GM19240 (cell line): ENCODE measurements around the gene PKD1.

Source experiments
- DNase-seq: peaks from one replicate; pipeline ENCODE4 v3.0.0; 2011; ENCODE audit warnings: low spot score; ENCODE audit not compliant: insufficient read length

PKD1 gene

DNA sequence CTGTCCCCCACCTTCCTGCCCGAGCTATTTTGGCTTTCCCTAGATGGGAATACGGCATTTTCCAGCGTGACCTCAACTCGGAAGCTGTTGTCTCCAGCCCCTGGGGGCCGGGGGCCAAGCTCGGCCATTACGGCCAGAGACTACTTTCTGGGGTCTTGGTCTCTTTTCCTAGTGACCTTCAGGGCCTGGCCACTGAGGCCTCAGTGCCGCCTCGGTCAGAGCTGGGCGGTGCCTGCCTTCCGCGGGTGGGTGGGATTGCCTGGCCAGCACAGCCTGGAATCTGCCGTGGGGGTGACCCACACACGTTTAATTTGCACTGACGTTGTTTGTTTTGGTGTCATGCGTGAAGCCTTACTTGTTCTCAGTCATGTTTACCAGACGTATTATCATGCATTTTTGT, 58.7 kb downstream of the PKD1 start:
- no peak for DNase-seq

DNA sequence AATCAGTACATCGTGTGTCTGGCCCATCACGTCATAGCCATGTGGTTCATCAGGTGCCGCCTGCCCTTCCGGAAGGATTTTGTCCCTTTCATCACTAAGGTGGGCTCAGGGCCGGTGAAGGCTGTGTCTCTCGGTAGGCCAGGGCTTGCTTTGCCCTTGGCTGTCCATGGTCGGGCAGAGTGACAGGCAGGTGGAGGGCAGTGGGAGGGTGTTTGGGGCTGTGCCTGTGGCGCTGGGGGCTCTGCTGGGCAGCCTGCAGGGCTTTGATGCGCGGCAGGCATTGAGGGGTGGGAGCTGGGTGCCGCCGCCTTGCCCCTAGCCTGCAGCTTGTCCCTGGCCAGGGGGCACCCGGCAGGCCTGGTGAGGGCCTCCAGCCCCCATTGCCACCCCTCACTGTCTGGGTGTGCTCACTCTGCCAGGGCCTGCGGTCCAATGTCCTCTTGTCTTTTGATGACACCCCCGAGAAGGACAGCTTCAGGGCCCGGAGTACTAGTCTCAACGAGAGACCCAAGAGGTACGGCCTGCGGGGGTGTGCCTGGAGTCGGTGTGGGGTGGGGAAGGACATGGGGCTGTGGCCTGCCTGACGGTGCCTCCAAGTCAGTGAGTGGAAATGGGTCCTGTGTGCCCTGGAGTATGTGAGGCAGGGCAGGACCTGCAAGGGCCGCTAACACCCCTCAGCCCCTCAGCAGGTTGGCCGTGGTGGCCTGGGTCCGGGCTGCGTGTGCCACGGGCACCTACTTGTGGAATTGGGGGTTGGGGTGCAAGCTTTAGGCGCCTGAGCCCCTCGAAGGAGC, 59.4 kb downstream of the PKD1 start:
- no peak for DNase-seq

DNA sequence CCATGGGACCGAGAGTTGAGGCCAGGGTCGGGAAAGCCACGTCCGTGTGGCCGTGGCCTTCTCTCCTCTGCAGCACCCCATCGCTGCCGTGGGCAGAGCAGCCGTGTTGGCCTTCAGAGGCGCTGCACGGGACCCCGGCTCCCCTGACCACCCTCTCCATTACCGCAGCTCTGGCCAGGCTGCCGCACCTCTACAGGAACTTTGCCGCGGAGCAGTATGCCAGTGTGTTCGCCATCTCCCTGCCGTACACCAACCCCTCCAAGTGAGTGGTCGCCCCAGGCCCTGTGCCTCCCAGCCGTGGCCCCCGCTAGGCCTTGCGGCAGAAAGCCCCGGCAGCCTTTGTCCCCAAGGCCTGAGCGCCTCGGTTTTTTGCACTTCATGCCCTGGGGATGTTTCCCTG, 60.1 kb downstream of the PKD1 start:
- no peak for DNase-seq

DNA sequence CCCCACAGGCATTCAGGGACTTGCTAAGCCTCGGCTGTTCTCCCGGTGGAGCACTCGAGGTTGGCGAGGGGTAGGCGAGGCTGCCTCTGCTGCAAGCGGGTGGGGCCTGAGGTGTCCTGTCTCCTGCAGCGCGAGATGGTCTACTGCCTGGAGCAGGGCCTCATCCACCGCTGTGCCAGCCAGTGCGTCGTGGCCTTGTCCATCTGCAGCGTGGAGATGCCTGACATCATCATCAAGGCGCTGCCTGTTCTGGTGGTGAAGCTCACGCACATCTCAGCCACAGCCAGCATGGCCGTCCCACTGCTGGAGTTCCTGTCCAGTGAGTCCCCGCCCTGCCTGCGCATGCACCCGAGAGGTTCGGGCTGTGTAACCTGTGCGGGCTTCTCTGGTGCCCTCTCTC, 61.6 kb downstream of the PKD1 start:
- no peak for DNase-seq

DNA sequence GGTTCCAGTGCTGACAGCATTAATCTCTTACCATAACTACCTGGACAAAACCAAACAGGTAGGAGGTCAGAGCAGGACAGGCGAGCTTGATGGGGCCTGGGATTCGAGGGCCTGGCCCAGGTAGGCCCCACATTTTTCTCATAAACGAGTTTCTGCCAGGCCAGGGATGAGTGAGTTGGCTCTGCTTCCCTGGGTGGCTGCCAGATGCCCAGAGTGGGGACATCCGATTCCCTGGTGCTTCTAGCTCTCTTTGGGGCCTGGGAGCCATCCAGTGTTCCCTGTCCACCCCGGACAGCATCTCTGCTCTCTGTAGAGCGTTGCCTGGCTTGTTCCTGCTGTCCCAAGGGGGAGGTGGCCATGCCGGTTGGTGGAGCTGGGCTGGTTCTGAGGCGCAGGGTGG, 62.8 kb downstream of the PKD1 start:
- DNase-seq = no peak

DNA sequence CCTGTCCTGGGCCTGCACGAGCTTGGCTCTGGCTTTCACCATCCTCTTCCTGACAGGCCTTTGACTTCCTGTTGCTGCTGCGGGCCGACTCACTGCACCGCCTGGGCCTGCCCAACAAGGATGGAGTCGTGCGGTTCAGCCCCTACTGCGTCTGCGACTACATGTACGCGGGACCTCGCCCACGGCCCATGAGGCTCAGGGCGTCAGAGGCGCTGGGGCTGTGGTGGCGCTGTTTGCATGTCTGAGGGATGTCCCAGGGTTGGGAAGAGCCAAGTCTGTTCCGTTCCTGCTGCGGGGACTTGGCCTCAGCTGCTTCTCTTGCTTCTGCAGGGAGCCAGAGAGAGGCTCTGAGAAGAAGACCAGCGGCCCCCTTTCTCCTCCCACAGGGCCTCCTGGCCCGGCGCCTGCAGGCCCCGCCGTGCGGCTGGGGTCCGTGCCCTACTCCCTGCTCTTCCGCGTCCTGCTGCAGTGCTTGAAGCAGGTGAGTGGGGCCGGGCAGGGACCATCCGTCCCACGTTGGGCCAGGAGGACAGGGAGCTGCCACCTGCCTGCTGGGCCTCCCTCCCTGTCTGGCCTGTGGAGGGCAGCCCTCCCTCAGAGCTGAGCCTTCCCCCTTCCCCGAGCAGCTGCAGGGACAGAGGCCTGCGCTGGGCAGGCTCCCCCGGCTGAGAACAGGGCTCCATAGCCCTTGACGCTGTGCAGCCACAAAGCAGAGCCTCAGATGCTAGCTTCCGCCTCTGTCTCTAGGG, 64.1 kb downstream of the PKD1 start:
- DNase-seq = no peak

DNA sequence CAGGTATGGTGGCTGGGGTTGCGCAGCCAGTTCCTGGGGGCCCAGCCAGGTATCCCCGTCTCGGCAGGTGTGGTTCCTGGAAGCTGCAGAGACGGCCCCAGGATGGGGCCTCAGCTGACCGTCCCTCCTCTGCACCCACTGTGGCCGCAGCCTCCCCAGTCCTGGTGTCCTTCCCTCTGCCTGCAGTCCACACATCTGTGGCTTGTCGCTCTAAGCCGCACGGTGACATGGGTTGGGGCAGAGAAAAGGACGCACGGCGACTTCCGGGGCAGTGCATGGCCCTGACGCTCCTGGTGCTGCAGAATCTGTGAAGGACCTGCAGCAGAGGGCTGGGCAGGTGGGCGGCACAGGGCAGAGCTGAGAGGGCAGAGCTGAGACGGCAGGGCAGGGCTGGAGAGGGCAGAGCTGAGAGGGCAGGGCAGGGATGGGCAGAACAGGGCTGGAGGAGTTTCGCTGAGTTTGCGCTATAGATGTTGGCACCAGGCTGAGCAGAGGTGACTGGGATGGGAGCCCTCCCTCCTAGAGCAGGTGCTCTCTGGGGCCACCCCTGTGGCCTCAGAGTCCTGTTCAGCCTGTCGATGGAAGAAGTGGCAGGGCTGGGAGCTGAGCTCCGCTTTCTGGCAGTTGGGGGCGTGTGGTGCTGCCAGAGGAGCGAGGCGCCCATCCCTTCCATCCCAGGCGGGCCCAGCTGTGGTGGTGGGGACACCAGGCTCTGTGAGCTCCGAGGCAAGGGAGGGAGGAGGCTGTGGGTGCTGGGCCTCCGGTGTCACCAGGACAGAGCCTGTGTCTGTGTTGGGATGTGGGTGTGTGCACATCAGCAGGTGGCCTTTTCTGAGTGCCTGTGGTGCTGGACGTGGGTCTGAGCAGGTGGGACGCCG, 64.9 kb downstream of the PKD1 start:
- no peak for DNase-seq

DNA sequence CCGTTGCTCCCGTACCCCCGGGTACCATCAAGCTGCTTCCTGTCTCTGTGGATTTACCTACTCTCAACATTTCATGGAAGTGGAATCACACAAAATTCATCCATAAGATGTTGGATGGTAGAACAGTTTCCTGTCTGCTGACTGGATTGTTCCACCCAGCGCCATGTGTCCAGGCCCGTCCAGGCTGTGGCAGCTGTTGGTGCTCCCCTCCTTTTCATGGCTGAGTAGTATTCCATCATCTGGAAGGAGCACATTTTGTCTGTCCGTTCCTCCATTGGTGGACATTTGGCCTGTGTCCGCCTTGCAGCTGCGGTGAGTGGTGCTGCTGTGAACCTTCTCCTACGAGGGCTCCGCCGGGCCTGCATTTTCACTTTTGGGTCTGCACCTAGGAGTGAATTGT, 69.6 kb downstream of the PKD1 start:
- DNase-seq = no peak

DNA sequence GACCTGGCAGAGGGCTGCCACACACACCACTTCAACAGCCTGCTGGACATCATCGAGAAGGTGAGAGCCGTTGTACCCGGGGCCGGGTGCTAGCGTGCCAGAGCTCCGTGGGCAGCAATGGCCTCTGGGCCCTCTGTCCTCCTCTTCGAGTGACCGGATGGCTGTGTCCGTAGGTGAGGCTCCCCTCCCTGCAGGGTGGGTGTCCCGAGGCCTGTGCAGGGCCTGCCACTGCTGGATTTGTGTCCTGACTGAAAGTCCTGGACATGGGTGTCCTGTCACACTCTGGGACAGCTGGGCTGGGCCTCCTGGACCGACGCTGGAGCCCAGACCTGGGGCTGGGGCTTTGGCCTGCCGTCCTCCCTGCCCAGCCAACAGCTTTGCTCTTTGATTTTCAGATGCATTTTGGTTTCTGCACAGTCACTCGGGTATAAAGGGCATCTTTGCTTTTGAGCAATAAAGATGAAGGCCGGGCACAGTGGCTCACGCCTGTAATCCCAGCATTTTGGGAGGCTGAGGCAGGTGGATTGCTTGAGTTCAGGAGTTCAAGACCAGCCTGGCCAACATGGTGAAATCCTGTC, 71.2 kb downstream of the PKD1 start:
- DNase-seq = no peak

DNA sequence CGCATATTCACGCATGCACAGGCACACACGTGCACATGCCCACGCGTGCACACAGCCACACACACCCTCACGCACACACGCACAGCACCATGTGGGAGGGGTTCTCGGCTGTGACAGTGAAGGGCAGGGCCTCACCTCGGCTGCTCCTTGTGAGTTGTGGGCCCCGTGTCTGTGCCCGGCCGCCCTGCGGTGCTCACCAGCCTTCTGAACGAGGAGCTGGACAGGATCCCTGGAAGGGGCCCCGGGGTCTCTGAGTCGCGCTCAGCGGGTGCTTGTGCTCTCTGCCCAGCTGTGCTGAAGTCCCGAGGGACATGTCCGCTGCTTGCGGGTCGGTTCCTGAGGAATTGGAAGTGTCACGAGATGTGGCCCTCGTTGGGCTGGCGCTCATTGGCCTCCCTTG, 71.8 kb downstream of the PKD1 start:
- DNase-seq = no peak

DNA sequence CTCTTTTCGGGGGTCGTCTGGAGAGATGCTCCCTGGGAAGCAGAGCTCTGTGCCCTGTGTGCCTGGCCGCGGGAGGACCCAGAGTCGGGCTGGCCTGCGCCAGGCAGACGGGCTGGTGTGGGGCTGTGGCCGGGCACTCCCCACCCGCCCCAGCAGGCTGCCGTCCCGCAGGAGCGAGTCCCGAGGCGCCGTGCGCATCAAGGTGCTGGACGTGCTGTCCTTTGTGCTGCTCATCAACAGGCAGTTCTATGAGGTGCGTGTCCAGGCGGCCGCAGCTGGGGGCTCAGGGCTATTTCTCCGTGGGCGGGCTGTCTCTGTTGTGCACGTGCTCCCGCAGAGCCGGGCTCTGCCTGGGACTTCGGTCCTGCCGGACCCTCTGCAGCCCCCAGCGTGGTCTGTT, 72.9 kb downstream of the PKD1 start:
- DNase-seq = no peak

DNA sequence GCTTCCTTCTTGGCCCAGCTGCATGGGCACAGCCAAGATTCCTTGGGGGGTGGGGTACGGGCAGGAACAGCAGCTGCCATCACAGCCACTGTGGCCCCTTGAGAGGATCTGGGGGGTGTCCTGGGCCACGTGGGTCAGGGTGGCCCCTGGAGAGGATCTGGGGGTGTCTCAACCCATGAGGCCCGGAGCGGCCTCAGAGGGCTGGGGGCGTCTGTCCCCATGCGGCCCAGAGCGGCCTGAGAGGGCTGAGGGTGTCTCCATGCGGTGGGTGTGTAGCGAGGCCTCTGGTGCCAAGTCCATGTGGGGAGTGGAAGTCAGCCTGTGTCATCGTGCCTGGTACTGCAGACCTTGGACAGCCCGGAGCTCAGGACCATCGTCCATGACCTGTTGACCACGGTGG, 74.2 kb downstream of the PKD1 start:
- no peak for DNase-seq

DNA sequence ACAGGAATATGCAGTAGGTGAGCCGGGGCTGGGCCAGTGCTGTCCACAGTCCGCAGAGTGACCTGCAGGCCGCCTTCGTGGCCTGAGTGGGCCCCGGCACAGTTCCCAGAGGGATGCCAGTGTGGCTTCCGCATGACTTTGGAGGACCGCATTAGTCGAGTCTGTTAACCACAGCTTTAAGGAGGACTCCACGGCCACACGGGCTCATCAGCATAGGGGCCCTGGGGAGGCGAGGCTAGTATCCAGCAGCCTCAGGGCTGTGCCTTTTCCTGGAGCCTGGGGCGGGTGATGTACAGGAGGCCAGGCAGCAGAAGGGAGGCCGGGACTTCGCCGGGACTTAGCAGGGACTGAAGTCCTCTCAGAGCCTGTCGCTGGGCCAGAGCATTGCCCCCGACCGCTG, 74.7 kb downstream of the PKD1 start:
- DNase-seq = no peak

DNA sequence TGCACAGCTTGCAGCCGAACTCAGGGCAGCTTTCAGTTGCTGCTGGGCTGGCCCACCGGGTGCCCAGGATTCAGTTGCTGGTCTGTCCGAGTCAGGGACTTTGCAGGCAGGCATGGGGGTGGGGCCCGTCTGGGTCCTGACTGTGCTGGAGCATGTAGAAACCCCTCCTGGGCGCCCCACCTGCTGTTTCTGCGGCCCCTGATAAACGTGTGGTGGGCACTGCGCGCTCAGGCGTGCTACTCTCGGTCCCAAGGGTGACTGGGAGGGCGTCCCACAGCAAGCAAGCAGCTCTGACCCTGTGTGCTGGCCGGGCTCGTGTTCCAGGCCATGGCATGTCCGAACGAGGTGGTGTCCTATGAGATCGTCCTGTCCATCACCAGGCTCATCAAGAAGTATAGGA, 75.4 kb downstream of the PKD1 start:
- DNase-seq = no peak

DNA sequence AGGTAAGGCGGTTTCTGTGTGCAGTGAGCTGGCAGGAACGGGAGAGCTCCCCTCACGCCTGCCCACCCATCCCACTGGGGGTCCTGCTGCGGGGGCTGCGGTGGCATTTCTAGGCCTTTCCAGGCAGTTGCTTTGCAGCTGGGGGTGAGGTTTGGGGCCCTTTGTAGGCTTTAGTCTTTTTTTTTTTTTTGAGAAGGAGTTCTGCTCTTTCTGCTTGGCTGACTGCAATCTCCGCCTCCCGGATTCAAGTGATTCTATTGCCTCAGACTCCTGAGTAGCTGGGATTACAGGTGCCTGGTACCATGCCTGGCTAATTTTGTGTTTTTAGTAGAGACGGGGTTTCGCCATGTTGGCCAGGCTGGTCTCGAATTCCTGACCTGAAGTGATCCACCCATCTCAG, 76.8 kb downstream of the PKD1 start:
- DNase-seq = no peak

DNA sequence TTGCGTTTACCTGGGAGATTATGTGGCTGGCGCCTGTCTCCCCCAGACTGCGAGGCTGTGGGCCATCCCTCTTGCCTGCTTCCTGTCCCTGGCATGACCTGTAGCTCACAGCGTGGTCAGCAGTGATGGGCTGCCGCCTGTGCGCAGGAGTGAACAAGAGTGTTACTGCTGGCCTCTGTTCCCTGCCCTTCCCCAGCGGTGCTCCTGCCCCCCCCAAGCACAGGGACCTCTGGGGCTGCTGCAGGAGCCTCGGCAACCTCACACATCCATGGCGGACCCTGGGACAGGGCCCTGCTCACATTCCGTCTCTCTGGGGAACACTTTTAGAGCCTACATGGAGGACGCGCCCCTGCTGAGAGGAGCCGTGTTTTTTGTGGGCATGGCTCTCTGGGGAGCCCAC, 77.3 kb downstream of the PKD1 start:
- DNase-seq = no peak

DNA sequence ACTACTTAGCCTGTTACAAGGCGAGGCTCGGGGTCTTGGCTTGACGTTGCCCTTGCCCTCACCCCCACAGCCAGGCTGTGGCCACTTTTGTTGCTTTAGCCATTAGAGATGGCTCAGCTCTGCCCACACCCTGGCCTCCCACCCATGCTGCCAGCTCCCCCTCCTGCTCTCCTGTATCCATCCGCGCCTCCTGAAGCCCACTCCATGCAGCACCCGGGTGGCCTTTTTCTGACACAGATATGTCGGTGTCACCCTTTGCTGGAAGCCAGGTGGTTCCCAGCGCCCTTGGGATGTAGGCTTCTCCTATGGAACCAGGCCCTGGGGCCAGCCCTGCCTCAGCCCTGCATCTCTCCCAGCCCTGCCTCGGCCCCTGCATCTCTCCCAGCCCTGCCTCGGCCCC, 78.3 kb downstream of the PKD1 start:
- DNase-seq = no peak

DNA sequence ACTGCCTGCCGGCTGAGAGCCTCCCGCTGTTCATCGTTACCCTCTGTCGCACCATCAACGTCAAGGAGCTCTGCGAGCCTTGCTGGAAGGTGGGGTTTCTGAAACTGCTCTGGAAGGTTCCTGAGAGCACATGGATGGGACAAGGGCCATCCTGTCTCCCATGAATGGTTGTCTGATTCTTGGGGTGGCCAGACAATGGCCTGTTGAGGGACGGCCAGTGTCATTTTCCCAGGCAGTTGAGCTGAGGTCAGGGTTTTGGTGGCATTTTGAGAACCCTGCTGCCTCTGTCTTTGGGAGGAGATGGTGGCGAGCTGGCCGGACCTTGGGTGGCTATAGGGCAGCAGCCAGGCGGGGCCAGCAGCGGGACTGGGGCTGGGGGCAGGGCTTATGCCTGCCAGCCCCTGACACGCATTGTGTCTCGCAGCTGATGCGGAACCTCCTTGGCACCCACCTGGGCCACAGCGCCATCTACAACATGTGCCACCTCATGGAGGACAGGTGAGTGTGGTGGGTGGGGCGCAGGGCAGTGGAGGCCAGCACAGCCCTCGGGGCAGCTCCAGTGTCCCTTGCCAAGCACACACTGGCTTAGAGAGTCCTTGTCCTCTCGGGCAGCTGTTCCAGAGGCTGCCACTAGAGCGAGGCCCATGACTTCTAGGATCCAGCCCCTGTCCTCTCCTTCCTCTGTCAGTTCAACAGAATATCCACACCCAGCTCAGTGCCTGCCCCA, 78.9 kb downstream of the PKD1 start:
- no peak for DNase-seq

DNA sequence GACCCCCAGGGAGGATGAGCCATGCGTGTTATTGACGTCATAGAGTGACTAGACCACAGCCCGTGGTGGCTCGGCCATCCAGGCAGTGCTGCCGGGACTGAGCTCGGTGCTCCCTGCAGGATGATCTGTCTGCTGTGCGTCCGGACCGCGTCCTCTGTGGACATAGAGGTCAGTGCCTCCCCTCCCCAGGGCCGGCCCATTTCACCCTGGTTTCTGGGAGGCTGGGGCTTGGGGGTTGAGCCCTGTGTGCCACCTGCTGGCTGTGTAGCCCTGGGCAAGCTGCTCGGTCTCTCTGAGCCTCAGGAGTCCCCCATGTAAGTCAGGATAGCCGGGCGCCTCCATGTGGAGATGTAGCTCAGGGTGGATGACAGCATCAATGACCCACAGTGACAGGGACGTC, 79.6 kb downstream of the PKD1 start:
- DNase-seq = no peak

DNA sequence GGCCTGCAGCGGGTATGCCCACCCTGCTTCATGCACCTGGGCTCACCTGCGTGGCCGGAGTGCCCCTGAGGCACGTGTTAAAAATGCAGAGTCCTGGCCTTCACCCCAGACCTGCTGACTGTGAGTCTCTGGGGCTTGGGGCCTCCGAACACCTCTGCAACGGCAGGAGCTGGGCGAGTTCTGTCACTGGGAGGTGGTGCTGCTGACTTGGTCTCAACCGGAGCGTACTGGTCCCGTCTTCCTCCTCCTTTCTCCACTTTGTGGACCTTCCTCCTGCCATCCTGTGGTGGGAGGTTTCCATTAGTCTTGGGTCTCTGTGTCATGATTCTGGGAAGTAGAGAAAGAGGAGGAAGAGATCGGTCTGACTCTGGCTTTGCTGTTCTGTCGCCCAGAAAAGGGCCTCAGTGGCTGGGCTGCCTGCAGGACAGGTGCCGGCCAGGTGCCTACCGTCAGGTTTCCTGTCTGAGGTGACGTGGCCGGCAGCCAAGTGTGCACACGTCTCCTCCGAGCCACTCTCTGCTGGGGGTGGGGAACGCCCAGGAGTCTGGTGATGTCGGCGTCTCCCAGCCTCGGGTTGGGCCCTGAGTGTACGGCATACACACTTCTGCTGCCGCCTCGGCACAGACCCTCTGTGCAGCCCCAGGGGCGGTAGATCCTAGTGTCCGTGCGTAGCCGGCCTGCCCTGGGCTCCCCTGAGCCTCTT, 81.0 kb downstream of the PKD1 start:
- DNase-seq = no peak

DNA sequence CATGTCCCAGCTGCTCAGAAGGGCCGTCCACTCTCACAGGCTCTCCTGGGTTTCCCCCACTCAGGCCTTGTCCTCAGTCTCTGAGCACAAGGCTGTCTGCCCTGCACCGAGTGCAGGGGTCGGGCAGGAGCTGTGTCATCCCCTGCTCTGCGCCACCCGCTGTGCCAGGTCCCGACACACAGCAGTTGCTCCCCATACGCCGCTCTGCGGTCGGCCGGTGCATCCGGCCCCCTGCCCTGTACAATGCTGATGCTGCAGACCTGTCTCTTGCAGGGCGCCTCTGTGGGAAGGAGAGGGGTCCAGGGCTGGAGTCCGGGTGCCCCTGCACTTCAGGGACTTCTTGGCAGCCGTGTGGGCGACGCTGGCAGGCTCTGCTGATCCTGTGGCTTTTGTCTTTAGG, 81.8 kb downstream of the PKD1 start:
- no peak for DNase-seq
